ENCODE measurements around the gene TSHZ2.
"Not testable (repeated sequence)": the region's sequence is repeated elsewhere in the genome, so short reads cannot be mapped to it uniquely, and the experiment has no call there.

Gene TSHZ2

DNA sequence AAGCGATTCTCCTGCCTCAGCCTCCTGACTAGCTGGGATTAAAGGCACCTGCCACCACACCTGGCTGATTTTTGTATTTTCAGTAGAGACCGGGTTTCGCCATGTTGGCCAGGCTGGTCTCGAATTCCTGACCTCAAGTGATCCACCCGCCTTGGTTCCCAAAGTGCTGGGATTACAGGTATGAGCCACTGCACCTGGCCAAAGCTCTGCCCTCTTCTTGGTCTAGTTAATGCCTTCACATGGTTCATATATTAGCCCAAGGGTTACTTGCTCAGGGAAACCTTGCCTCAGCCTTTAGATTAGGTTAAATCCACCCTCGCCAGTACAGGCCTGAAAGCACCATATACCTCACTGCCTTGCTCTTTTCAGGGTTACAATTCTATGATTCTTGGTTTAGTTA, 26.1 kb downstream of the TSHZ2 start:
- DNase-seq (ENCODE audit: low read depth) = no peak

DNA sequence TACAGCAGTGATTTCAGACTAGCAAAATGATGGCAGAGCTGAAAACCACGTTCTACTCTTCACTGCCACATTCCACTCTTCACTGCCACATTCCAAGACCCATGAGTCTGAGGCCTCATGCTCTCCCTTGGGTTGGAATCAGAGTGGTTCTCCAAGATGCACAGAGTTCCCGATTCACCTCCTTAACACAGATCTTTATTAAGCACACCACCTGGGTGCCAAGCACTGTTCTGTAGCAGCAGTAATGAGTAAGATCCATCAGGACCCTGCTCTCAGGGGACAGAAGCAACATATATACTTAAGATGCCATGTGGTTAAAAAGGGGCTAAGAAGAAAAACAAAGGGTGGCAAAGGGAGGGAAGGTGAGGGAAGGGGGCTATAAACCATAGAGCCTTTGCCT, 26.9 kb downstream of the TSHZ2 start:
- no peak for DNase-seq (ENCODE audit: low read depth)

DNA sequence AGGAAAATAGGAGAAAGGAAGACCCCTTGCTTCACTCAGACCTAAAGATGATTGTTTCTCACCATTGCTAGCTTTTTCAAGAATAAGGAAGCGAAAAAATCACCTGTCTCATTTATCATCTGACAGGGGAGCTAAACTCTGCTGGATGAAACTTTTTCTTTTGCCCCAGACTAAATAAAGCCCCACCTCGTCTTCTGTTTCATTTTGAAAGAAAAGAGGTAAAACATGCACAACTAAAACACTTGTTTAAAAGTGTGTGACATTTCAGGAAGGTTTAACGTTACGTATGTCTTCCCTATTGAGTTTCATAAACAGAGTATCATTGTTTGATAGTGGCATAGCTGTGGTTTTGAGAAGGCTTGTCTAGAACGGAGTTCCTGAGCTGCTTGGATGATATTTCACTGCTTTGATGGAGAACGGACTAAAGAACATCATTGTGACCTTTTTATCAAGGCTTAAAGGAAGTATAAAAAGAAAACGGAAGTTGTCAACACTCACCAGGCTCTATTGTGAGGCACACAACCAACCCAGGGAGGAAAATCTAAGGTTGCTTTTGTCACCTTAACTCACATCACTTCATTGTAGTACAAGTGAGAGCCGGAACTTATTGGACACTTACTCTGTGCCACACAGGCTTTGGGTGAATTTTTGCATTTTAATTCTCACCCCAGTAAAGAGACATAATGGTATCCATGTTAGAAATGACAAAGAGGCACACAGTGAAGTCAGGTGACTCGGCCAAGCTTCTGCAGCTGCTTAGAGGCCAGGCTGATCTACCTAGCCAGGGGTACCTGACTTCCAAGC, 29.5 kb downstream of the TSHZ2 start:
- DNase-seq (ENCODE audit: low read depth) = no peak

DNA sequence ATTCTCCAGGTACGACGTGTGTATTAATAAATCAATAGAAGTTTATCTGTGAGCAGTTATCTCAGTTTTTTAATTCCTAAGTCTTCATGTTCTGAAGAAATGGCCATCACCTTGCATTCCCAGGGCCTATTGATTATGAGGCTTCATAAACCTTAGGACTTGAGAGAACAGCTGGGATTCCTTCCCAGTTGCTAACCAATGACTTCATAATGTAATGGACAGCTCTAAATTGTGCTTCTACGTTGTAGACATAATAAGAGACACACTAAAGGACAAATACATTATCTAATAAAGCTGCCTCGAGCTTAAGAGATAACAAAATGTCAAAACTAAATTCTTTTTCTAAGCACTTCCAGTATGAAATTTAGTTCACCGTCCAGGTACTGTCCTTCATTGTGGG, 30.6 kb downstream of the TSHZ2 start:
- DNase-seq (ENCODE audit: low read depth) = no peak

DNA sequence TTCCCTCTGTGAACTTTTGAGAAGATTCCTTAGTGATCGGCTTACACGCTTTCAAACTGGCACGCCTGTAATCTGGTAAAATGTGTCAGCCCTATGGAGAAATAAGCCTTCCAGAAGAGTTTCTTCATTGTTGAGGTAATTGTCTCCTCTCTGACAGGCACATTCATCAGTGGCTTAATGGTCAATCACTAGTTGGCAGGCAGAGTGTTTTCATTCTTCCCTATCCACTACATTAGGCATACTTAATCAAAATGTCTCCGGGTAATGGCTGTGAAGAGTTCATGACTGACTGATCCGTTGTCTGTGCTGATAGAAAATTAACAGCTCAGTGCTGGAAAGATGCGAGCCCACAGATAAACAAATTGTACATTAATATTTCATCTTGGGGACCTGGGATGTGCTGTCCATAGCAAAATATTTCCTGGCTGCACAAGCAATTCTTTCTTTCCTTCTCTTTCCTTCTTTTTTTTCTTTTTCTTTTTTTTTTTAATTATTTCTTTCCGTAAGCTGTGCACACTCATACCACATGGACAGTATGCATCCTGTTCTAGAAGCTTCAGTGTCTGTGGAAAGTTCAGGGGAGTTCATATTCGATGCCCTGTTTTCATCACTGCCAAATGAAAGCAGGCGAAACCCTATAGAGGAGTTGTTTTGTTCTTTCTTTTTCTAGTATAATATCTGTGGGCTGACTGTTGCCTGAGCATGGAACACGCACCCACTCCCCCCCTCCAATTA, 31.4 kb downstream of the TSHZ2 start:
- no peak for DNase-seq (ENCODE audit: low read depth)

DNA sequence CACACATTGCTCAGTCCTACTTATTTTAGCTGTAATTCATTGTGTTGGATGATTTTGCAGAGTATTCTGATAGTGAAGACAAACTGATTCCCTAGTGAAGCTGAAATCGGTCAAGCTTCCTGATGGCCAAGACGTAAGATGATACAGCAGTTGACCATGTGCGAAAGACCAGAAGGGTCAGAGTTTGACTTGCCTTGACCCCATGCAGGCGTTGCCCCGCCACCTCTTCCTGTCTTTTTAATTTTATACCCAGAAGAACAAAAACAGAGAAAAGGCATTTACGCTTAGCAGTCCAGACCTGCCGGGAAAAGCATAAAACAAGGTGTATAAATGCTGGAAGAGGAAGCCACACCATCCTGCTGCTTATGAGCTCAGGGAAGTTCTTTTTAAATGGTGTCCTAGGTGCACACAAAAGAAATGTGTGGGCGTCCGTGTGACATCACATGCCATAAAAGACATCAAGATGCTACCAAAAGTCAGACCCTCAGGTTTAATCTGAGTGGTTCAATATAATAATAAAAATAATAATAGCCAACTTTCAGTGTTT, 32.2 kb downstream of the TSHZ2 start:
- no peak for DNase-seq (ENCODE audit: low read depth)

DNA sequence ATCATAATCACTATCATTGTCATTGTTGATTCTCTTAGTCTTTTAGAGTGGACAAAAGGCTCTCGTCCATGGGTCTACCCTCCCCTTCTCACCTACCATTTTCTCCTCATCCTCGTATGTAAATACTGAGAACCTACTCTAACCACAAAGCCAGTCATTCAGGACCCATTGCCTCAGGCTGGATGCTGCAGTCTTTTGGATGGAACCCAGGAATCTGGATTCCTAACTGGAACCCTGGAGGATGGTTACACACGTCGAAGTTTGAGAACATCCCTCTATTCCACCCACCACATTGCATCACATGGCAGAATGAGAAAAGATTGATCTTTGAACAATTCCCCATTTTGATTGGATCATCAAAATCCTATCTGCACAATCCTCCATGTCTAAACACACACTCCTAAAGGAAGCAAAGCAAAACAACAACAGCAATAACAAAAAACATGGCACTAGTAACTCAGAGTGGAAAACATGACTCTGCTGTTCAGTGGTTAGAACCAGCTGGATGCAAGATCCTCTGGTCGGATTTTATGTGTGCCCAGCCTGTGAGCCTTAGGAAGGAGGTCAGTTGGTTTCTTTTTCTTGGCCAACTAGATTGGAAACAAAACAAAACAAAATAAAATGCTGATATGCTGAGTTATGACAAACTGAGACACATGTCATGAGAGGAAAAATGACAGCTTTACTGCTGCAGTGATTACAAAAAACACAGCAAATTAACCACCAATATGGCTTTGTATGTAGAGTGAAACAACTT, 38.0 kb downstream of the TSHZ2 start:
- no peak for DNase-seq (ENCODE audit: low read depth)

DNA sequence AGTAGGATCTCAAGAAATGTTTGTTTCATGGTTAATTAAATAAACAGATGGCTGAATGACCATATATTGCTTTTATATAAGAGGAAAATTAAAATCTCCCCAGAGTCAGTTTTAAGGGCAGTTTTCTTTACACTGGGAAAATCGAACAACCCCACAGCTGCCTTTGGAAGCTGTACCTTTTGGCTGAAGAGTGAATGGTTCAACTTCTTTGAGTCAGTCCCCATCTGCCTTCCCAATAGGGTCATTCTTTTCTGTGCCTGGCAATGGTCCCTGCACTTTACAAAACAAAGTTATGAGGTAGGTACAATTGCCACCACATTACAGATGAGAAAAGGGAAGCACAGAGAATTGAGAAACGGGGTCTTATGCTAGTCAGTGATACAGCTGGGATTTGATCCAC, 39.5 kb downstream of the TSHZ2 start:
- no peak for DNase-seq (ENCODE audit: low read depth)

DNA sequence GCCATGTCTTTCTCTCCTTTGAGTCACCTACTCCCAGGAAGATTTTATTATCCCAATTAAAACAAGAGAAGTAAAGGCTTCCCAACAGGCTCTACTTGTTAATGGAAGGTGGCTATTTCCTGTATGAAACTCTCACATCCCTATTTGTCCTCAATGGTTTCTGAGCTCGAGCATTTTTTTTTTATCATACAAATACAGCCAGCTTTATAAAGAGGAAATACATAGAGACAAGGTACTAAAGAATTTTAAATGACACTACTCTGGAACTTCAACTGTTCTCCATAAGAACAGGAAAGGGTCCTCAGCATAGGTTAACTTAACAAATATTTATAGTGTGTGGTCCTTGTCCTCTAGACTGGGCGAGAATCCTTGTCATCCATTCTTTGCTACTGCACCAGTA, 41.0 kb downstream of the TSHZ2 start:
- no peak for DNase-seq (ENCODE audit: low read depth)

DNA sequence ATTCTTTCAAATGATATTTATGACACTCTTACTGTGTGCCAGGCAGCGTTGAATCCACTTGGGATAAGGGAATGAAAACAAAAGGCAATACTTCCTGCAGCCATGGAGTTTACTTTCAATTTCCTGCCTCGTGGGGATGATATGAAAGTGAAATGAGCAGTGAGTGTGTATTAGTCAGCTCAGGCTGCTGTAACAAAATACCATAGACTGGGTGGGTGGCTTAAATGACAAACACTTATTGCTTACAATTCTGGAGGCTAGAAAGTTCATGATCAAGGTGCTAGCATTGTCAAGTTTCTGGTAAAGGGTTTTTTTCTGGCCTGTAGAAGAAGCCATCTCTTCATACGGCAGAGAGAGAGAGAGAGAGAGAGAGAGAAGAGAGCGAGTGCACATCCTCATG, 41.7 kb downstream of the TSHZ2 start:
- DNase-seq (ENCODE audit: low read depth) = no peak

DNA sequence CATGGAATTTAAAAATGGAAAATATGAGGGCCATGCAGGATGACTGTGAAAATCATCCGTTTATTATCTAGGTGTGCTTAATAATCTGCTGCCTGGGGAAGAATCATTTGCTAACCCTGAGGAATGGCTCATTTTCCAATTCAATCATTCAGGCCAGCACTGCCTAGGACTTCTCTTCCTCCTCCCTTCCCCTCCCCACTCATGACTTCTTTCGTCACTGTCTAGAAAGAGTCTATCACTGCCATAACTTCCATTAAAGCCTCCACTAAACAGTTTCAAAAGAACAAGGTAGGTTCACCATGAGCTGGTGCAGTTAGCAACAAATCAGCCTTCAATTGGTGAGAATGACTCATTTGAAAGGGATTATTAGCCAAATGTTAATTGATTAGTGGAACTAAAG, 43.9 kb downstream of the TSHZ2 start:
- no peak for DNase-seq (ENCODE audit: low read depth)

DNA sequence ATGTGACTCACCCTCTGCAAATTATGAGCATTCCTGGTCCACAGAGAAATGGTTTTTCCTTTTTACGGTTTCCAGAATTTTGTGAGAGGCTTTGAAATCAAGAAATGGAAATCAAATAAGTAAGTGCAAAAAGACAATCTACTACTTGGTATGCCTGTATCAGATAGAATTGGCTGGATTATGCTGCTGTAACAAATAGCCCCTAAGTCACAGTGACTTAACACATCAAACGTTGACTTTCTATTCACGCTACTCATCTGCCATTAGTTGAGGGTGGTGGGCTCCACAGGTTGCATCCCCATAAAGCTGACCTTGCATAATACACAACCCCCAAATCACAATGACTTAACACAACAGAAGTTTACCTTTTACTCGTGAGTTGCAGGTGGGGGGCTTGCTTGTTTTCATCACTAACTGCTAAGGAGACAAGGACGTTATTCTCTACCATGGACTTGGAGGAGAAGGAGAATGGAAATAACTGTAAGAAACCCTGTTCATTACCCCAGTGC, 44.4 kb downstream of the TSHZ2 start:
- DNase-seq (ENCODE audit: low read depth) = no peak

DNA sequence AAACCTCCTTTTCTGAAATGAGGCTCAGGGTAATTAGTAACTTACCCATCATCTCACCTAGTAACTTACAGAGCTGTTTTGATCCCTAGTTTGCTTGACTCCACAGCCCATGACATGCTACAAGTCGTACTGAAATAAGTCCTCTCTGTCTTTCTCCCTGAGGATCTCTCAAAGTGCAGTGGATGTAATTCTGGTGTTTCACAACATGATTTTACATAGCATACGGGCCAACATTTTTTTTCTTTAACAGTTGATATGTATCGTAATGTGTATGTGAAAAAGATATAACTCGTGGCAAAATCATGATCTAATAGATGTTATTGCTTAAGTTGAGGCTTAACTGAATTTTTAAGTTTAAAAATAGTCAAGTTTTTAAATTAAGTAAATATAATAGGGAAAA, 45.0 kb downstream of the TSHZ2 start:
- no peak for DNase-seq (ENCODE audit: low read depth)

DNA sequence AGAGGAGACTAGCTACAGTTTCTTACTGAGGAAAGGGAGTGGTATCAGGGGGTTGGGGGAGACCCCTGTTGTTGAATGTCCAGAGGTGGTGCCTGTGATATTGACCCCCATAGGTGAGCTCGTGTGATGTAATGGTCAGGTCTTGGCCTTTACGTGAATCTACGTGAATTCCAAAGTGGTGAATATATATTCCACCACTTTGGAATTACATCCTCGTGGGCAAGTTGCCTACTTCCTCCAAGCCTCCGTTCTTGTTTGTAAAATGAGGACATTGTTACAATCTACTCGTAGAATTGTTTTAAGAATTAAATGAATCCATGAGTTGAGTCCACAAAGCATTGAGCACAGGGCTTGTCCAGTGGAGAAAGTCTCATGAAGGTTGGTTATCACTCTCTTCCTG, 47.3 kb downstream of the TSHZ2 start:
- no peak for DNase-seq (ENCODE audit: low read depth)

DNA sequence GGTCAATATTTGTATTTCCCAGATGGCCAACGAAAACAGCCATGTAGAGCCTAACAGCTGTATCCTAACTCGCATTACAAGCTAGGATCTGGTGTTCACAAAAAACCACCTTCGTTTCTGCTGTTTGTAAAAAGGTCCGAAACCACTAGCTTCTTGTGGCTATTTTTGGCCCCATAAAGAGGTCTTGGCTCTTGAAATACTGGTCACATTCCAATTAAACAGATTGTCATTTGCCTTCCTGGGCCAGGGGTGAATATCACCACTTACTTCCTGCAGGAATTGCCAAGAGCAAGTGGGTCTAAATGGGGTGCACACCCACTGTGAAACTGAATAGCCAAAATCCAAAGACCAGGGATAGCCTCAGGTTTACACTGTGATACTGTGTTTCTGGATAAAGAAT, 48.2 kb downstream of the TSHZ2 start:
- DNase-seq (ENCODE audit: low read depth) = no peak

DNA sequence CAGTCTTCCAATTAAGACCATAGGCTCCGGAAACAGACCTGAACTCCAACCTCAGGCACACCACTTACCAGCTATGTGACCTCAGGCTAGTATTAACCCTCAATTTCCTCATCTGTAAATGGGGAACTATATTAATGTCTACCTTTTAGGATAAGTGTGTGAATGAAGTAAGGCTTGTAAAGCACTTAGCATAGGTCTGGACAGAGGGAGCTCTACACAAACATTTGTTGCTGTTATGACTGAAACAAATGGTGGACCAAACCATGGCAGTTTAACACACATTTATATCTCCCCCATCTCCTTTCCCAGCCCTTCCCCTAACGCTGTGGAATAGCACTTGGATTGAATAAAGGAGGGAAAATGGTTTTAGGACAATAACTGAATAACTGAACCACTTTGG, 48.7 kb downstream of the TSHZ2 start:
- no peak for DNase-seq (ENCODE audit: low read depth)

DNA sequence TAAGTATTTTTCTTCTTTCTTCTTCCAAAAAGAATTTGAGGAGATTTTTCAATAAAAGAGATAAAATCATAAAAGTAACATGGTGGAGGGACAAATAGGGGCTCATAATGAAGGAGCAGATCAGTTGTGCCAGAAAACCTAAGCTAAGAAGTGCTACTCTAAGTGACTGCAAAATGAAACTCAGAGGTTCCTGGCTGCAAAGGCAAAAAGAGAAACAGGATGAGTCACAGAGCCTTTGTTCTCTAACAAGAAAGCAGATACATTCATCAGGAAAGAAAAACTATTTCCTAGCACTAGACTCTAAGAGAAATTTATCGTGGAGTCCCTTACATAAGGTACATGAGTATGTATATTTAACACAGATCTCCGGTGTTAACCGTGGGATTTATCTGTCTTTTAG, 49.8 kb downstream of the TSHZ2 start:
- DNase-seq (ENCODE audit: low read depth) = no peak

DNA sequence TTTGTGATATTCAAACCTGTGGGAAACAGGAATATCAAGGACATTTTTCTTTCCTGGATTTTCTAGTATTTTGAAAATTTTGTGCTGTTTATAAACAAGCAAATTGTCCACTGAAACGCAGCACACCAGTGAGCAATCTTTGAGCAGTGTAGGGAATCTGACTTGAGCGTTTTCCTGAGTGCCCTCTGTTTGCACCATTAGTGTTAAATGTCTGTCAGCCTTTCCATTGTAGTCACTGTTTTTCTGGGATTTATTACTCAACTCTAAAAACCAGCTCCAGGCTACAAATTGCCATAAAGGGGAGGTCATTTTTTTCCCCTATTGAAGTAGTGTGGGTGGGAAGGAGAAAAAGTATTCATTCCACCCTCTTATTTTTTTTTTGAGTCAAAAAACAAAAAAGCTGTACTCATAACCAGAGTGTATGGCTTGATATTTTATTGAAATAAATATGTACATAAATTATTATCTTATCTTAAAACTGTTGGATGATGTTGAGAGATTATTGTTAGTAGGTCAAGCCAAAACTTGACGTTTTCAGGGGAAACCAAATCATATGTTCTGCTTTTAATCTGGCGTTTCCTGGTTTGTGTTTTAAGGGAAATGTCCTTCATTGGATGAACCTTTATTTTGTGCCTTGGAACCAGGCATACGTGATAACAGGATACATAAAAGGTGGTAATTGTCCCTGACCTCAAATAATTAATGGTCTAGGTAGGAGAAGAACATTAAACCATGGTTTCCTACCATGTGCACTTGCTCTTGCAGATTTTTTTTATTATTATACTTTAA, 51.8 kb downstream of the TSHZ2 start:
- no peak for DNase-seq (ENCODE audit: low read depth)

DNA sequence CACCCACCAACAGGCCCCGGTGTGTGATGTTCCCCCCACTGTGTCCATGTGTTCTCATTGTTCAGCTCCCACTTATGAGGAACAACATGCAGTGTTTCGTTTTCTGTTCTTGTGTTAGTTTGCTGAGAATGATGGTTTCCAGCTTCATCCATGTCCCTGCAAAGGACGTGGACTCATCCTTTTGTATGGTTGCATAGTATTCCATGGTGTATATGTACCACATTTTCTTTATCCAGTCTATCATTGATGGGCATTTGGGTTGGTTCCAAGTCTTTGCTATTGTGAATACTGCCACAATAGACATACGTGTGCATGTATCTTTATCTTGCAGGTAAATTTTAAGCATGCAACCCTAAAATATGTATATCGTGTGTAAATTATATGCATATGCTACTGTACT, 52.5 kb downstream of the TSHZ2 start:
- not testable (repeated sequence) for DNase-seq (ENCODE audit: low read depth)

DNA sequence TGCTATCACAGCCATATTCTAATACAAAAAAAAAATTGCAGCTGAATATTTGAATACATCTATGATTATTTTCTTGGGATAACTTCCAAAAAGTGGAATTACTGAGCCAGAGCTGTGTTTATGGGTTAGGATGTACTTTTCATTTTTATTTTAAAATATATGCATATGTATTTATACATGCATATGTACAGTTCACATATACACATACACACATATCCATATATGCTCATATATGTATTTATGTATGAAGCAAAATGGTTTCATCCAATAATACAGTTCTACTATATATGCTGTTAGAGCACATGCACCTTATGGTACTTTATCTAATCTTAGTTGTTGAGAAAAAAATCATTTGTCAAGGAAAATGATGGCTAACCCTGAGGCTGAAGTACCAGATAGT, 54.9 kb downstream of the TSHZ2 start:
- DNase-seq (ENCODE audit: low read depth) = no peak

DNA sequence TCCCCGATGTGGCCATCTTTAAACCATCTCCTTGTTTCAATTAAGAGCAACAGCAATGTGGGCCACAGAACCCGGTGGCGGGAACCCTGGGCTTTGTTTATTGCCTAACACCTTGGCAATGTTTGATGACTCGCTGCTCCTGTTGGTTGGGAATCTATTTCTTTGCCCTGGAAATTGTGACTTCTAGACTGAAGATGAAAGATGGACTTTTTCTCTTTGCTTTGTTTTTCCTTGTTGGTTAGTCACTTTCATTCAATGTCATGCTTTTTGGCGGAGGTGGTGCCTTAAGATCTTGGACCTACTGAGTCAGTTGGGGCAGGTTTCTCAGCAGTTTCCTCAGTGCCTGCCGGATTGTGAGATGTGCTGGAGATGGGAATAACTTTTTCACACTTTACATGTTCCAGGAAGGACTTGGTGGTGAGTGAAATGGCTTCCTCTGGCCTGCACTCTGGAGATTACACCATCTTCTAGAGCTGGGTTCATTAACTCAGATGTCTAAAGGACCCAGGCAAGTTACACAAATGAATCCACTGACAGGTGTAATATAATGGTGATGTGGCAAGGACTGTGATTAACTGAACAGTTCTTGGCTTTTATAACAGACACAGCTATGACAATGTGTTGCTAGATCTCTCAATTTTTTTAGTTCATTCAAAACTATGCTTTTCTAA, 56.3 kb downstream of the TSHZ2 start:
- DNase-seq (ENCODE audit: low read depth) = no peak

All from stimulated activated CD8-positive, alpha-beta memory T cell treated with anti-CD3 and anti-CD28 coated beads, Interleukin-15, amount 100 ng/mL, for 24 hours (primary cell).